Measurements from ENCODE around the gene KCNG2. TPM values are rescaled to one million over a fixed set of nuclear protein-coding genes. Genes with fewer than 3 reads are reported as not detected.

KCNG2 gene
- polyA plus RNA-seq, 1 donor from 2014 or later: not detected

DNA sequence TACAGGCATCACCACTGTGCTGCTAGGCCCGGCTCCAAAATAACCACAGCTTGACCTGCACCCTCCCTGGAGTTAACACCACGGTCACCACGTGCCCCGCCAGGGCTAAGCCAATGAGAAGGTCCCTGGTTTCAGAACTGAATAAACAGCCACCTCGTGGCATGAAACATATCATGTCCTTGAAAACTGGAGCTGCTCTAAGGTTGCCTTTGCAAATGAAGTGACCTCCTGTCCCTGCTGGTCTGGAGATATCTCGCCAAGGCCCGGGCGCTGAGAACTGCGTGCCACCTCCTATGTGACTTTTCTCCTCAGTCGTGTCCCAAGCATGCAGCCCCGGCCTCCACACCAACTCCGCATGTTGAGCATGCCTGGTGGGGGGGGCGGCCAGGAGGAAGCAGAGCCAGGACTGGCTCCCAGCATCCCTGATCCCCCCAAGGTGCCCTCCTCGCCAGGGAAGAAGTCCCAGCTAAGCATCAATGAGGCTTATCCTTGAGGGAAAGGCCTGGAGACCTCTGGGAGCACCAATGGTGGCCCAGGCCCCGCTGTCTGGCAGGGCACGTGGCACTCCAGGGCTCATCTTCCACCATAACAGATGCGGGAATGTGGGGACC lies 16.3 kb upstream of the KCNG2 start:
- H3K27ac ChIP-seq (ENCODE audit: low read length): no peak overlapping the region
- TF ChIP-seq, protein P1, sequence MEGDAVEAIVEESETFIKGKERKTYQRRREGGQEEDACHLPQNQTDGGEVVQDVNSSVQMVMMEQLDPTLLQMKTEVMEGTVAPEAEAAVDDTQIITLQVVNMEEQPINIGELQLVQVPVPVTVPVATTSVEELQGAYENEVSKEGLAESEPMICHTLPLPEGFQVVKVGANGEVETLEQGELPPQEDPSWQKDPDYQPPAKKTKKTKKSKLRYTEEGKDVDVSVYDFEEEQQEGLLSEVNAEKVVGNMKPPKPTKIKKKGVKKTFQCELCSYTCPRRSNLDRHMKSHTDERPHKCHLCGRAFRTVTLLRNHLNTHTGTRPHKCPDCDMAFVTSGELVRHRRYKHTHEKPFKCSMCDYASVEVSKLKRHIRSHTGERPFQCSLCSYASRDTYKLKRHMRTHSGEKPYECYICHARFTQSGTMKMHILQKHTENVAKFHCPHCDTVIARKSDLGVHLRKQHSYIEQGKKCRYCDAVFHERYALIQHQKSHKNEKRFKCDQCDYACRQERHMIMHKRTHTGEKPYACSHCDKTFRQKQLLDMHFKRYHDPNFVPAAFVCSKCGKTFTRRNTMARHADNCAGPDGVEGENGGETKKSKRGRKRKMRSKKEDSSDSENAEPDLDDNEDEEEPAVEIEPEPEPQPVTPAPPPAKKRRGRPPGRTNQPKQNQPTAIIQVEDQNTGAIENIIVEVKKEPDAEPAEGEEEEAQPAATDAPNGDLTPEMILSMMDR (IDR thresholded peaks at IDR 0.05; ENCODE audit: poor library complexity, severe bottlenecking): no peak
- no peak overlapping the region for H3K4me2 ChIP-seq (ENCODE audit: low read length)

DNA sequence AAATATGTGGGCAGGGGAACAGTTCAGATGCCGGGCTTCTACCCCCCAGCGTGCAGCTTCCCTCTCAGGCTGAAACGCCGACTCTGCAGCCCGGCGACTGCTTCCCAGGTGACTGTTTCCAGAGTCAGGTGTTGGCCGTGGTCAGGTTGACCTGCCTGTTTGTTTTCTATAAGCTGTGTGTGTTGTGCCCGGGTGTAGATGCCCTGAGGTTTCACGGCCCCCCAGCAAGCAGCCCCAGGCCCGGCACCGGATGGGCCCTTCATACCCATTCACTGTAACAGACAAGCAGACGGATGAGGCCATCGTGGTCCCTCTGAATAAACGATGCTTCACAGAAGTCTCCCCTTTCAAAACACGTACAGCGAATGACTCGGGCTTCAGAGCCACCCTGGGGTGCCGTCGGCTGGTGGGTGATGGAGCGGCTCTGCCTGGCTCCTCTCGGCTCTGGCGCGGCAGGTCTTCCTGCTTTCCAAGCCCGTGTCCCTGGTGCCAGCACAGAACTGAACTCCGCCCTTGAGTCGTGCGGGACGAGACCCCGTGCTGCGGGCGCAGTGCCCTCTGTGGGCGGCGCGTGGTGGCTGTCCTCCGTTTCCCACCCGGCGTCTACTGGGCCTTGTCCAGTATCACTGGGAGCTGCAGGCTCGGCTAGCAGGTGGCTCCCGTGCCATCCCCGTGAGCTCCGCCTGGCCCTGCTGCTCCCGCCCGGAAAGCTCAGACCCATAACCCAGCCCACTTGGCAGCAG lies 15.0 kb upstream of the KCNG2 start:
- no peak overlapping the region for H3K4me2 ChIP-seq (ENCODE audit: low read length)
- peaks cover 19% of the 10 kb centered on the region for H3K27me3 ChIP-seq (ENCODE audit: insufficient read depth, low read depth, low read length)
- H2AFZ ChIP-seq (ENCODE audit: low read depth, low read length): no peak overlapping the region
- H3F3A ChIP-seq (ENCODE audit: insufficient read depth, low read length, poor library complexity, severe bottlenecking): no peaks in the 10 kb centered on the region
- H3K36me3 ChIP-seq (ENCODE audit: insufficient read depth, low read length): no peaks in the 10 kb centered on the region
- no peak overlapping the region for H3K9ac ChIP-seq (ENCODE audit: low read length)
- peaks cover 4% of the 10 kb centered on the region for H3K9me3 ChIP-seq (ENCODE audit: low read length)
- TF ChIP-seq TAF1 (IDR thresholded peaks at IDR 0.05; ENCODE audit: low read depth) (no peak), MXI1 (conservative IDR thresholded peaks at IDR 0.05; ENCODE audit: poor library complexity, severe bottlenecking) (no peak), SMC3 (conservative IDR thresholded peaks at IDR 0.05; ENCODE audit: poor library complexity) (no peak), POLR2AphosphoS5 (IDR thresholded peaks at IDR 0.05) (no peak), EZH2 (IDR thresholded peaks at IDR 0.05; ENCODE audit: borderline replicate concordance, insufficient read depth, low read length, poor library complexity, severe bottlenecking) (no peak), RAD21 (conservative IDR thresholded peaks at IDR 0.05) (no peak), EP300 (conservative IDR thresholded peaks at IDR 0.05; ENCODE audit: poor library complexity, severe bottlenecking) (no peak)
- TF ChIP-seq, protein P1 (IDR thresholded peaks at IDR 0.05; ENCODE audit: poor library complexity, severe bottlenecking): no peak
- no peaks in the 10 kb centered on the region for H3K79me2 ChIP-seq (replicated peaks; ENCODE audit: insufficient read depth, low read length)
- no peaks in the 10 kb centered on the region for H3K9me2 ChIP-seq (ENCODE audit: insufficient read depth, low read length)
- H3K4me3 ChIP-seq (ENCODE audit: low read length): no peak overlapping the region
- no peaks in the 10 kb centered on the region for H4K20me1 ChIP-seq (ENCODE audit: insufficient read depth)
- H3K27ac ChIP-seq (ENCODE audit: low read length): no peak overlapping the region

More for the DNA sequence above, 16.3 kb upstream of the KCNG2 start:
- H3K4me3 ChIP-seq (ENCODE audit: low read length): no peak overlapping the region
- H3K27me3 ChIP-seq (ENCODE audit: insufficient read depth, low read depth, low read length): peaks cover 6% of the 10 kb centered on the region
- no peaks in the 10 kb centered on the region for H3K36me3 ChIP-seq (ENCODE audit: insufficient read depth, low read length)
- H3K9me3 ChIP-seq (ENCODE audit: low read length): no peaks in the 10 kb centered on the region
- H3K9ac ChIP-seq (ENCODE audit: low read length): no peak overlapping the region
- H2AFZ ChIP-seq (ENCODE audit: low read depth, low read length): no peak overlapping the region
- H3K79me2 ChIP-seq (replicated peaks; ENCODE audit: insufficient read depth, low read length): no peaks in the 10 kb centered on the region
- H3K9me2 ChIP-seq (ENCODE audit: insufficient read depth, low read length): no peaks in the 10 kb centered on the region
- no peaks in the 10 kb centered on the region for H3F3A ChIP-seq (ENCODE audit: insufficient read depth, low read length, poor library complexity, severe bottlenecking)
- no peaks in the 10 kb centered on the region for H4K20me1 ChIP-seq (ENCODE audit: insufficient read depth)
